Erythroblast (primary cell): Measurements from ENCODE around the gene SLX4IP.

Source experiments
- DNase-seq, 2 experiments: peaks; one replicate each; lab custom pipeline; 2025; lab: John Stamatoyannopoulos, UW
- GATA1 ChIP-seq: IDR thresholded peaks from 2 replicates; pipeline ENCODE4 v1.6.1; 2011; ENCODE audit warnings: low read depth, mild to moderate bottlenecking, control low read depth, low read length, moderate library complexity
- POLR2A ChIP-seq: IDR thresholded peaks from 2 replicates; pipeline ENCODE4 v1.6.1; 2011; ENCODE audit warnings: mild to moderate bottlenecking, low read length

Gene SLX4IP

DNA sequence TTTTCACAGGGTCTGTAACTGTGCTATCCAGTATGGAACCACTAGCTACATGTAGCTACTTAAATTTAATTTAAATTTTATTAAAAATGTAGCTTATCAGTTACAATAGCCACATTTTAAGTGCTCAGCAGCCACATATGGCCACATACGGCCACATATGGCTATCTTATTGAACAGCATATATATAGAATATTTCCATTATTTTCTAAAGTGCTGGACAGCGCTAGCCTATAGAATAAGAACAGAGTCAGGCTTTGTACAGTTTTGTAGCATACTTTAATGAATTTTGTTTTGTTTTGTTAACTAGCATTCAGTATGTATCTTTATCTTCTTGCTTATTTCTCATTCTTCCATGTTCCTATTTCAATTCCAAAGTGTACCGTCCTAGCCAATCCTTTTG is 120.3 kb downstream of the SLX4IP start:
- no peak for DNase-seq
- TF ChIP-seq GATA1 = no peak
- no peak for TF ChIP-seq POLR2A

DNA sequence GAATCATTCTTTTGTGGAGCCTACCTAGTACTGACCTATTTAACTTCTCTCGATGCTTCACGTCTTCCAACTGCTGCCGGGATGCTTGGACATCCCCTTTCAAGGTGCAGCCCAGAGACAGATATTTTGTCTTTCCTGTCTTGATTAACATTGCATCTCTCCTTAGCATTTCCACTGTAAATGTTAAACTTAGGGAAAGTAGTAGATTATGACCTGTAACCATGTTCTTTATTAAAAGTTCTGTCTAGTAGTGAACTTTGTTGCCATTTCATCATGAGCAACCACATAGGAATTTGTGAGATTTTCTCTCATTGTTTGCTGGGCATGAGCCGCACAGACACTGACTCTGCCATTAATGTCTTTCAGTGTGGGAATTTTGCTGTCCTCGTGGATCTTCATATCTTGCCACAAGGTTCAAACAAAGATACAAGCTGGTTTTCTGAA is 120.8 kb downstream of the SLX4IP start:
- TF ChIP-seq POLR2A (no peak), GATA1 (no peak)
- DNase-seq = no peak

DNA sequence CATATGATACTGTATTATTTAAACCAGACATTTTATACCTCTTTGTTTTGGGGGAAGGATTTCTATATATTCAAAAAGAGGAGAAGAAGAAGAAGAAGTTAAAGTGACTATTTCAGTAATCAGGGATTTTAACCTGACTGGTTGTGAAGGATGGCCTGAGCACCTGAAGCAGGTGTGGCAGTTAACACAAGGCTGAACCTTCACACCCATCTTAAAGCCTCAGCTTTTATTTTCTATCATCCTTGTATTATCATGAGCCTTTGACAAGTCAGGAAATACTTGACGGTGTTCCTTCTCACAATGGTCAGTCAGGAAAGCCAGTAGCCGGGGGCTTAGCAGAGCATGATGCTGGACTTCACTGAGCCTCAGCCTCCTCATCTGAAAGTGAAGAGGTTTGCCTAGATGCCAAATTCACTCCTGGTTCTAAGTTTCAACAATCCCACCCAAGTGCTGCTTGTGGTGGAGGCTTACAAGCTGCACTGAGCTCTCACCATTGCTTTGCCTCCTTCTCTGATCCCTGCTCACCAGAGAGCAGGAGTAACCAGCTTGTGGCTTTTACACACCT is 121.5 kb downstream of the SLX4IP start:
- no peak for DNase-seq
- no peak for TF ChIP-seq GATA1
- TF ChIP-seq POLR2A = no peak

DNA sequence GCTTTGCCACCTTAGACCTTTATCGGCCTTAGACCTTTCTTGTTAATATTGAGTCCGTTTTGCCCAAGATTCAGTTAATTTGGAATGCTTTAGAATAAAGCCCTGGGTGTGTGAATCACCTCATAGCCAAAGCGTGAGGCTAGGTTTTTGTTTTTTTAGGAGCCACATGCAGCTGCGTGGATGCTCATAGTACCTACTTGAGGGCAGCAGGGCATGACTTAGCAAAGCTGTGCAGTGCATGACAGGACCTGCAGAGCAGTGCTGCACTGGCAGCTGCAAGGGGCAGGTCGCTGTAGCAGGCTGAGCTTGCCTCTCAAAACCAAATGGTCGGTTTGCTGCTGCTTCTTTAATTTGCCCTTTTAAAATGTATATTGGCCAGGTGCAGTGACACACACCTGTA is 122.6 kb downstream of the SLX4IP start:
- TF ChIP-seq GATA1 (no peak), POLR2A (no peak)
- DNase-seq = no peak

DNA sequence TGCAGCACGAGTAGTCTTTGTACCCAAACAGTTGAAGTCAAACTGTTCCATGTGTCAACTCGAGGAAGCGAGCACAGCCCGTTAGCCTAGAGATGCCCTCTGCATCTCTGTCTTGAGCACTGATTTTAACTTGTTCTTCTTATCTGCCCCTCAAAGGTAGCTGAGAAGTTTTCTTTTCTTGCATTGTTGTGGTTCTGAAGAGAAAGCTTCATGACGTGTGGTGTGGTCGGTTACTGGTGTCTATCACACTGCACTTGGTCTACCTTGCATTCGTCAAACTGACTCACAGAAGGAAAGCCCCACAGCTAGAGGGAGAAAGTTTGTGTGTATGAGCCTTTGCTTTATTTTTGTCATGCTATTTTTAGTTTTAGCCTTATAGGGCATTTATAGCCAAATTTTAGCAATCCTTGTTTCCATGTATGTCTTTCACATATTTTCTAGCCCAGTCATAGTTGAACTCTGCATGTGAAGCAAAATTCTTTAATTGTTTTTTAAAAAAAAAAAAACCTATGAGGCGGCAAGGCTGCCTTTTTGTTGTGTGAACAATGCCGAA is 123.6 kb downstream of the SLX4IP start:
- TF ChIP-seq POLR2A (no peak), GATA1 (no peak)

DNA sequence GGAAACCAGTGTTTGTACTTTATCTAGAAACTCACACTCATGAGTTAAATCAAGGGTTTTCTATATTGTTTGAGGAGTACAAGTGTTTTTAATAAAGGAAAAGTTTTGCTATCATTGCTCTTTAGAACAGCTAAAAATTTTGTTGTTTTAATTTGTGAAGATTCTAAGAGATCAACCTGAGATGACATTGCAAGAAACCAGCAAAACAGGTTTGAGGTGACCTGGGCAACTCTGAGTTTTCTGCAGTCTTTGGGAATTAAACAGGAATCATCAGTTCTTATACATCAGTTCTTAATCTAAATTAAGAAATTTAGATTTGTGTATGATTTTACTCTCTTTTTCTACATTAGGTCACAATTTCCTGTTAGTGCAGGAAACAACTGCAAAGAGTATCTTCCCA is 124.2 kb downstream of the SLX4IP start:
- no peak for DNase-seq
- TF ChIP-seq GATA1 (no peak), POLR2A (no peak)

More for the DNA sequence above, 123.6 kb downstream of the SLX4IP start:
- DNase-seq = no peak

DNA sequence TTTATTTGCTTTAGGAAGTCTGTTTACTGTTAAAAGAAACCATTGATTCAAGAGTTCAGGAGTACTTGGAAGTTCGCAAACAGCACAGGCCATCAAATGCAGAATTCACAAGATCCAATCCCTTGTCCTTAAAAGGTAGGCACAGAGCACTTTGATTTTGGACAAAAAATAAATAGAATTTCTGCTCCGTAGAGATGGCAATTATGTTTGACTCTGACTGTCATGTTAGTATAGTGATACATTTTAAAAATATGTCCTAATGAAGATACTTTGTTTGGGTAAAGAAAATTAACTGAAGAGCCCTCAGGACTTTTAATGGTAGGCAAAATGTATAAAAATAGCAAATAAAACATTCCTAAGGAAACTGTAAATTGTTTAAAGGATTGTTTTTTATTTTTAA is 125.6 kb downstream of the SLX4IP start:
- DNase-seq = no peak
- no peak for TF ChIP-seq POLR2A
- no peak for TF ChIP-seq GATA1

DNA sequence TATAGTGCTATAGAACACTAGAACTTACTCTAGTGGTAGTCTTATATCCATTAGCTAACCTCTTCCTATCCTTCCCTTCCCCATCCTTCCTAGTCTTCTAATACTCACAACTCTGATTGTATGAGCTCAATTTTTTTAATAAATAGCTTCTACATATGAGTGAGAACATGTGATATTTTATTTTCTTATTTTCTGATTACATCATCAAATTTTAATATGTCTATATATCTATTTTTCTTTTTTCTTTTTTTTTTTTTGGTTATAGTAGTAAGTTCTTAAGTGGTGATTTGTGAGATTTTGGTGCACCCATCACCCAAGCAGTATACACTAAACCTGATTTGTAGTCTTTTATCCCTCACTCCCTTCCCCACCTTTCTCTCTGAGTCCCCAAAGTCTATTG is 126.2 kb downstream of the SLX4IP start:
- DNase-seq = no peak
- no peak for TF ChIP-seq GATA1

DNA sequence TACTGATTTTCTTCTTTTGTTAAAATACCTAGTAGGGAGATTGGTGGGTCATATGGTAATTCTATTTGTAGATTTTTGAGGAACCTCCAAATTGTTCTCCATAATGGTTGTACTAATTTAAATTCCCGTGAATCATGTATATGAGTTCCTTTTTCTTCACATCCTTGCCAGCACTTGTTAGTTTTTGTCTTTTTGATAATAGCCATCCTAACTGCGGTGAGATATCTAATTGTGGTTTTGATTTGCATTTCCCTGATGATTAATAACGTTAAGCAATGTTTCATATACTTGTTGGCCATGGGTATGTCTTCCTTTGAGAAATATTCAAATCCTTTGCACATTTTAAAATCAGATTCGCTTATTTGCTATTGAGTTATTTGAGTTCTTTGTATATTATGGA is 127.8 kb downstream of the SLX4IP start:
- DNase-seq = no peak
- TF ChIP-seq POLR2A (no peak), GATA1 (no peak)

DNA sequence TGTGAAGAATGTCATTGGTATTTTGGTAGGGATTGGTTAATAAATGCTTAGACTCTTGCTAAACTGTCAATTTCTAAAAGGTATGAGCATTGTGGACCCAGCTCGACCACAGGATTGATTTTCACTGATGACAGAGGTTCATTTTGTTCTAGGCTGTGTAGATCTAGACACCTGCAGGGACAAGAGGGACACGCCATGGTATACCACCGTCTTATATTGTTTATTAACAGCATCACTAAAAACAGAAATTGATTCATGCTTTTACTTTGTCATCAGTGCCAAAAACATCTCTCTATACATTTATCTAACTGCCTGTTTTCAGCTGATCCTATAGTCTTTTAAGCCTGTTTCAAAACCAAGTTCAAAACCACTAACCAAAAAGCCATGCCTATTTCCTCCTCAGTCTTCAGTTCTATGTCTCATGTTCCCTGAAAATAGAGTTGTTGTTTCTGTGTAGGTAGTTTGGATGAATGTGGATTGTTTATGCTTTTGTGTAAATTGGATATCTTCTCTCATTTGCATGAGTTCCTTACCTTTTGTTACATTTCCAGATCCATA is 128.9 kb downstream of the SLX4IP start:
- no peak for DNase-seq
- TF ChIP-seq POLR2A = no peak

DNA sequence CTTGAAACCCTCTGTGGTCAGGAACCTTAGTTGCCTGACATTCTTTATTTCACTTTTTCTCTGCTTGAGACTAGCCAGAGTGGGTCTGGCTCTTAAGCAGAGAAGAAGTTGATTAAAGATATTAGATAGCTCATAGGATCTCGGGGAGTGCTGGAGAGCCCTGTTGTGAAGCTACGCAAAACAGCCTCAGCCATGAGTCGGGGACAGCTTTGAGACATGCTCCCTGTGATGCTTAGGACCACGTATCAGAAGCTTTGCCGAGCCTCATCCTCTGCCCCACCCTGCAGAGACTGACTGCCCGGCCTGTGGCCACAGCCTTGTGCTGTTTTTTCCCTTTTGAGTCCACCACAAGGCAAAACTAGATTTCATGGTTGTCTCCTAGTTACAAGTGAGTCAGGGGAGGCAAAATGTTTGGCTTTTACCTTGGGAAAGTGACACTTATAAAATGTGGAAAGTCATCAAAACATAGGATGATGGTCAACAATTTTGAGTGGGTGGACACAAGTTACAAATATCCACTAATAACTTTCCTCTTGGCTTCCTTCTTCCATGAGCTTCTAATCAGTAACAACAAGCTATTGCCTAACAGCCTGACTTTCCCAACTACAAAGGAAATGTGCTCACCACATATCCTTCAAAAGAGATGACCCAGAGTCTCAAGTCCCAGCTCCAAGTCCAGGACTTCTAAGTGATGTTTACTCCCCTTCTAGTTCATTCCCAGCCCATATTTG is 130.3 kb downstream of the SLX4IP start:
- DNase-seq = no peak
- TF ChIP-seq POLR2A (no peak), GATA1 (no peak)

DNA sequence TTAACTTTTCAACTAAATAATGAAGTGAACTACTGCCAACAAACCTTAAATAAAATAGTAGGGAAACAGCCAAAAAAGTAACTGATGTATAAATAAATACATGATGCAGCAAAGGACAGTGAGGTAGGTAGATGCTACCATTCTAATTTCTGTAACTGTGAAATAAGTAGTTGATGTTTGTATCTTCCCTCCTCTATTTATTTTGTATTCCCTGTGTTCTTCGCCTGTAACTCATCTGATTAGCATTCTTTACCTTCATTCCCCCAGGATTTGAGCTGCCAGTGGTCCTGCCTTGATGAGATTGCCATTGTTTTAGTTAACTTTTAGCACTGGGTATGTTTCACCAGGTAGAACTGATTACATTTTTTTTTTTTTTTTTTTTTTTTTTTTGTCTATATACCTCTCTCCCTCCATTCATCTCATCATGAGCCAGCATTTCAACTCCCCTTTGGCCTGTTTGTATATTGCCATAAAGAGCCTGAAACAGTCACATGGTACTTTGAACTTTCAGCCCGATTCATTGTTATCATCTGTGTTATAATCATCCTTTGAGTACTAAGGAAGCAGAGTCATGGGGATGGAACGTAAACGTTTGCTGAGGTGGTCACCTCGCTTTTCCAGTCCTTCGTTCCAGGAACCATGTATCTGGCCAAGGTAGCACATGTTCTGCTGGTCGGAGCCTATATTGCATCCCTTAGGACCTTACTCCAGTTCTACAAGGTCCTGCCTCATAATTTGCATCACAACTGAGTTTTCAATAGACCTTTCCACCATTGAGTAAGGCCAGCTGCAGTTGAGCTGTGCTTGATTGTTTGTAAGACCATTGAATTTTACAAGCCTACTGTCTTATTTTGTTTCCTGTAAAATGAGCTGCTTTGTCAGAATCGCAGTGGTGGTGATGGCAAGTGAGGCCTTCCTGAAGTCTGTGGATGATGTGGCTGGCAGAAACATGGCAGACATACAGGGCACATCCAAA is 131.1 kb downstream of the SLX4IP start:
- TF ChIP-seq POLR2A = no peak
- TF ChIP-seq GATA1 = no peak
- DNase-seq = no peak

DNA sequence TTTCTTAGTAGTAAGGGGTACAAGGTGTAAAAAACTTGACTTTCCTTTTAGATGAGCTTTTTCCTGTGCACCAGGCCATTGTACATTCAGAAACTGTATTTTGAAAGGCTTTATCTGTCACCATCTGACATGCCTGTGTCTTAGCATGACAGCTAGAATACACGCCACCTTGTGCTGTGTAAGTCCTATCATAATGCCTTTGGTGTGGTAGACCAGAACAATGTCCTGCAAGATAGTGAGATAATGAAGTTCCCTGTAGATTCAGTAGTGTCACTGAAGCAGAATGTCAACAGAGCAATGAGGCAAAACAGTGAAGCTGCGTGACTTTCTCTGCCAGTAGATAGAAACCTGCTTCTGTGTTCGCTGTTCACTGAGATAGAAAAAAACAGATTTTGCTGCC is 132.9 kb downstream of the SLX4IP start:
- TF ChIP-seq GATA1 (no peak), POLR2A (no peak)
- DNase-seq = no peak
